Gastrocnemius medialis (tissue), 4 donors: Measurements from ENCODE around the gene TMEM174.

Experiments
- POLR2A ChIP-seq, 2 donors: fragments of 450-650 bp; IDR thresholded peaks; one replicate each; pipeline ENCODE4 v1.6.1; 2017; ENCODE audit warnings: antibody characterized with exemption in 2 of 2, mild to moderate bottlenecking in 2 of 2, moderate library complexity in 2 of 2
- TF ChIP-seq, protein P1 (sequence below), 5 experiments: fragments of 450-650 bp in 3 of 5; fragments of 200-600 bp in 2 of 5; sonication (generic) in 2 of 5; IDR thresholded peaks in 4 of 5; conservative IDR thresholded peaks in 1 of 5; 1 replicate in 4 of 5; 2 replicates in 1 of 5; pipeline ENCODE4 v1.5.1; 2016 to 2019; ENCODE audit warnings: antibody characterized with exemption in 5 of 5, mild to moderate bottlenecking in 3 of 5, moderate library complexity in 3 of 5

DNA sequence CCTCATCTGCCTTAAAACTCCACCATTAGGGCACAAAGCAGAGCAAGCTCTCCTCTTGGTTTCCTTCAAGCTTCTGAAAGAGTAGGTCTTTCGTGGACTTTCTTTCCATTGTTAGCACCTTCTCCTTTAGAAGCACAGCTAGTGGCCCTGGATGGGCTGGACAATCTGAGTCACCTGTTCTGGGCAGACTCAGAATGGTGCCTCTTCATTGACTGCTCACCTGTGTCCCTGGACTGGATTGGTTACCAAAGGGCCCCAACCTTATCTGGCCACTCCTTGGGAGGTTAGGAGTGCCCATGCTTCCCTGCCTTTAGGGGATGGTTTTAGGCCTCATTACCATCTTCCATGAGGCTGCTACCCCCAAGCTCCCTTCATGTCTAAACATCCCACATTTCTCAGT is 23.2 kb downstream of the TMEM174 start:
- TF ChIP-seq, protein P1, sequence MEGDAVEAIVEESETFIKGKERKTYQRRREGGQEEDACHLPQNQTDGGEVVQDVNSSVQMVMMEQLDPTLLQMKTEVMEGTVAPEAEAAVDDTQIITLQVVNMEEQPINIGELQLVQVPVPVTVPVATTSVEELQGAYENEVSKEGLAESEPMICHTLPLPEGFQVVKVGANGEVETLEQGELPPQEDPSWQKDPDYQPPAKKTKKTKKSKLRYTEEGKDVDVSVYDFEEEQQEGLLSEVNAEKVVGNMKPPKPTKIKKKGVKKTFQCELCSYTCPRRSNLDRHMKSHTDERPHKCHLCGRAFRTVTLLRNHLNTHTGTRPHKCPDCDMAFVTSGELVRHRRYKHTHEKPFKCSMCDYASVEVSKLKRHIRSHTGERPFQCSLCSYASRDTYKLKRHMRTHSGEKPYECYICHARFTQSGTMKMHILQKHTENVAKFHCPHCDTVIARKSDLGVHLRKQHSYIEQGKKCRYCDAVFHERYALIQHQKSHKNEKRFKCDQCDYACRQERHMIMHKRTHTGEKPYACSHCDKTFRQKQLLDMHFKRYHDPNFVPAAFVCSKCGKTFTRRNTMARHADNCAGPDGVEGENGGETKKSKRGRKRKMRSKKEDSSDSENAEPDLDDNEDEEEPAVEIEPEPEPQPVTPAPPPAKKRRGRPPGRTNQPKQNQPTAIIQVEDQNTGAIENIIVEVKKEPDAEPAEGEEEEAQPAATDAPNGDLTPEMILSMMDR (IDR thresholded peaks at IDR 0.05 in 4 of 5, conservative IDR thresholded peaks at IDR 0.05 in 1 of 5): no peak
- no peak for TF ChIP-seq POLR2A (IDR thresholded peaks at IDR 0.05)
